ENCODE measurements around the gene PNPLA2. TPM values are rescaled to one million over a fixed set of nuclear protein-coding genes. Genes with fewer than 3 reads are reported as not detected.

Gene PNPLA2
- total and polyA plus RNA-seq, 2 donors (not counting 1 experiment from before 2014, with no cell fraction given), result 16.2 to 33.9 TPM

- peaks cover 6% of the 10 kb centered on the region for H3K79me2 ChIP-seq (ENCODE audit: control insufficient read depth, insufficient read depth, low read length)
- TF ChIP-seq CTCF (conservative IDR thresholded peaks at IDR 0.05 in 1 of 2, IDR thresholded peaks at IDR 0.05 in 1 of 2; ENCODE audit: low read depth in 1 of 2, low read length in 2 of 2), result no peak
- TF ChIP-seq EZH2 (IDR thresholded peaks at IDR 0.05; ENCODE audit: low read length, missing control alignments), result no peak
- H3K27ac ChIP-seq (ENCODE audit: insufficient read depth, low read length), result no peak overlapping the region
- H3K27me3 ChIP-seq (ENCODE audit: control insufficient read depth, insufficient read depth, low read length), result no peaks in the 10 kb centered on the region
- no peak overlapping the region for H3K4me3 ChIP-seq (replicated peaks in 1 of 4; ENCODE audit: control extremely low read depth in 1 of 4, insufficient read depth in 1 of 4, low read depth in 3 of 4, low read length in 4 of 4)
- no peak overlapping the region for H3K4me2 ChIP-seq (ENCODE audit: extremely low read depth, insufficient read depth, low read length)
- DNase-seq (ENCODE audit: low read depth in 2 of 2), result no peak
- no peaks in the 10 kb centered on the region for H3K9me3 ChIP-seq (ENCODE audit: control insufficient read depth, insufficient read depth, low read depth, low read length)
- no peaks in the 10 kb centered on the region for H4K20me1 ChIP-seq (ENCODE audit: control insufficient read depth, extremely low read depth, insufficient read depth, low read length)
- peaks cover 12% of the 10 kb centered on the region for H3K4me1 ChIP-seq (ENCODE audit: control insufficient read depth, extremely low read depth, insufficient read depth, low read length)
- no peak overlapping the region for H2AFZ ChIP-seq (ENCODE audit: low read length)
- H3K9ac ChIP-seq (ENCODE audit: insufficient read depth, low read length), result no peak overlapping the region
- peaks cover 26% of the 10 kb centered on the region for H3K36me3 ChIP-seq (ENCODE audit: control insufficient read depth, insufficient read depth, low read length)
These were observed 45.5 kb downstream of the PNPLA2 start for GRCh38 chr11:863910-864827.

GRCh38 chr11:864898-865297 lies 46.2 kb downstream of the PNPLA2 start:
- no peaks in the 10 kb centered on the region for H3K27me3 ChIP-seq (ENCODE audit: control insufficient read depth, insufficient read depth, low read length)
- no peaks in the 10 kb centered on the region for H4K20me1 ChIP-seq (ENCODE audit: control insufficient read depth, extremely low read depth, insufficient read depth, low read length)
- no peak overlapping the region for H3K4me3 ChIP-seq (replicated peaks in 1 of 4; ENCODE audit: control extremely low read depth in 1 of 4, insufficient read depth in 1 of 4, low read depth in 3 of 4, low read length in 4 of 4)
- peaks cover 26% of the 10 kb centered on the region for H3K36me3 ChIP-seq (ENCODE audit: control insufficient read depth, insufficient read depth, low read length)
- no peak overlapping the region for H2AFZ ChIP-seq (ENCODE audit: low read length)
- peaks cover 6% of the 10 kb centered on the region for H3K79me2 ChIP-seq (ENCODE audit: control insufficient read depth, insufficient read depth, low read length)
- peaks cover 6% of the 10 kb centered on the region for H3K4me1 ChIP-seq (ENCODE audit: control insufficient read depth, extremely low read depth, insufficient read depth, low read length)
- H3K27ac ChIP-seq (ENCODE audit: insufficient read depth, low read length), result no peak overlapping the region
- no peak for DNase-seq (ENCODE audit: low read depth in 2 of 2)
- H3K4me2 ChIP-seq (ENCODE audit: extremely low read depth, insufficient read depth, low read length), result no peak overlapping the region
- no peaks in the 10 kb centered on the region for H3K9me3 ChIP-seq (ENCODE audit: control insufficient read depth, insufficient read depth, low read depth, low read length)
- no peak overlapping the region for H3K9ac ChIP-seq (ENCODE audit: insufficient read depth, low read length)
- TF ChIP-seq CTCF (conservative IDR thresholded peaks at IDR 0.05 in 1 of 2, IDR thresholded peaks at IDR 0.05 in 1 of 2; ENCODE audit: low read depth in 1 of 2, low read length in 2 of 2) (no peak), EZH2 (IDR thresholded peaks at IDR 0.05; ENCODE audit: low read length, missing control alignments) (no peak)

- Histone ChIP-seq H3K9ac (ENCODE audit: insufficient read depth, low read length) (no peak overlapping the region), H3K4me3 (replicated peaks in 1 of 4; ENCODE audit: control extremely low read depth in 1 of 4, insufficient read depth in 1 of 4, low read depth in 3 of 4, low read length in 4 of 4) (no peak overlapping the region), H3K79me2 (ENCODE audit: control insufficient read depth, insufficient read depth, low read length) (peaks cover 2% of the 10 kb centered on the region), H3K4me2 (ENCODE audit: extremely low read depth, insufficient read depth, low read length) (no peak overlapping the region), H3K27ac (ENCODE audit: insufficient read depth, low read length) (no peak overlapping the region), H3K36me3 (ENCODE audit: control insufficient read depth, insufficient read depth, low read length) (peaks cover 26% of the 10 kb centered on the region), H3K9me3 (ENCODE audit: control insufficient read depth, insufficient read depth, low read depth, low read length) (no peaks in the 10 kb centered on the region), H3K27me3 (ENCODE audit: control insufficient read depth, insufficient read depth, low read length) (no peaks in the 10 kb centered on the region), H2AFZ (ENCODE audit: low read length) (no peak overlapping the region), H3K4me1 (ENCODE audit: control insufficient read depth, extremely low read depth, insufficient read depth, low read length) (no peaks in the 10 kb centered on the region), H4K20me1 (ENCODE audit: control insufficient read depth, extremely low read depth, insufficient read depth, low read length) (no peaks in the 10 kb centered on the region)
- TF ChIP-seq EZH2 (IDR thresholded peaks at IDR 0.05; ENCODE audit: low read length, missing control alignments), result no peak
- TF ChIP-seq CTCF (conservative IDR thresholded peaks at IDR 0.05 in 1 of 2, IDR thresholded peaks at IDR 0.05 in 1 of 2; ENCODE audit: low read depth in 1 of 2, low read length in 2 of 2), result no peak
- no peak for DNase-seq (ENCODE audit: low read depth in 2 of 2)
These were observed 47.0 kb downstream of the PNPLA2 start for GRCh38 chr11:865462-866430.
